Activated CD4-positive, alpha-beta T cell treated with anti-CD3 and anti-CD28 coated beads, Interleukin-2, amount 10 ng/mL, durations not matched to agents 24 days and 14 days (primary cell): Measurements from ENCODE around the gene LARP4B. TPM values are rescaled to one million over a fixed set of nuclear protein-coding genes. Genes with fewer than 3 reads are reported as not detected.
A peak's percentile ranks its signal among the peaks of the same experiment; 100 is the strongest.
"Not testable (repeated sequence)": the region's sequence is repeated elsewhere in the genome, so short reads cannot be mapped to it uniquely, and the experiment has no call there.

Experiments
- DNase-seq: peaks from one replicate; pipeline ENCODE4 v3.0.0; 2022
- H3K27ac Mint-ChIP-seq: one replicate; pipeline ENCODE4 v1.8.0; 2022; ENCODE audit warnings: mild to moderate bottlenecking, mixed read lengths
- H3K27me3 Mint-ChIP-seq: one replicate; pipeline ENCODE4 v1.8.0; 2022; ENCODE audit warnings: mixed read lengths
- H3K36me3 Mint-ChIP-seq: one replicate; pipeline ENCODE4 v1.8.0; 2022; ENCODE audit warnings: low read depth, mild to moderate bottlenecking, mixed read lengths
- H3K4me1 Mint-ChIP-seq: one replicate; pipeline ENCODE4 v1.8.0; 2021; ENCODE audit warnings: mixed read lengths
- H3K4me3 Mint-ChIP-seq: one replicate; pipeline ENCODE4 v1.8.0; 2022; ENCODE audit warnings: mild to moderate bottlenecking, moderate library complexity, mixed read lengths
- H3K9me3 Mint-ChIP-seq: one replicate; pipeline ENCODE4 v1.8.0; 2021; ENCODE audit warnings: mixed read lengths
- intact Hi-C: fragments of 100-400 bp; cut with micrococcal nuclease; formaldehyde crosslinking; loops from one replicate; pipeline ENCODE4 v1.15.1; 2023
- total RNA-seq: library from RNA; stranded (reverse); gene quantifications from 2 replicates; pipeline ENCODE4 v1.2.3, GENCODE V29; 2022

The LARP4B gene
- total RNA-seq, 1 donor from 2014 or later, result 169 TPM

DNA sequence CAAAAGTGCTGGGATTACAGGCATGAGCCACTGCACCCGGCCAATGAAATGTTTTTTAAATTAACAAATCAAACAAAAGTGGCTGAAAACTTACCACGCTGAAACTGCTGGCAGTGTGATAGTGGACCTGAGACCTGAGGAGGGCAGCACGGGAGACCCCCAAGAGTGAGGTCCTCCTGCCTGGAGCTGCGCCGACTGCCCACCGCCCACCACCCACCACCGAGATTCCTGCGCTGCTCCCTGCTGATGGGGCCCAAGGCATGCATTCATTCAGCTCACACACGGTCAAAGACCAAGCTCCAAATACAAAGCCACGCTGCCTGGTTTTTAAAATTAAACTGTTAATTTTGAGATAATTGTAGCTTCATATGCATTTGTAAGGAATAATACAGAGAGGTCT, 16.4 kb upstream of the LARP4B start:
- Mint-ChIP-seq H3K9me3 (no peaks in the 10 kb centered on the region), H3K4me3 (no peak overlapping the region), H3K36me3 (no peaks in the 10 kb centered on the region), H3K27ac (no peak overlapping the region), H3K27me3 (peaks cover 11% of the 10 kb centered on the region), H3K4me1 (peaks cover 14% of the 10 kb centered on the region)
- intact Hi-C loops, result no loop called here
- no peak for DNase-seq

DNA sequence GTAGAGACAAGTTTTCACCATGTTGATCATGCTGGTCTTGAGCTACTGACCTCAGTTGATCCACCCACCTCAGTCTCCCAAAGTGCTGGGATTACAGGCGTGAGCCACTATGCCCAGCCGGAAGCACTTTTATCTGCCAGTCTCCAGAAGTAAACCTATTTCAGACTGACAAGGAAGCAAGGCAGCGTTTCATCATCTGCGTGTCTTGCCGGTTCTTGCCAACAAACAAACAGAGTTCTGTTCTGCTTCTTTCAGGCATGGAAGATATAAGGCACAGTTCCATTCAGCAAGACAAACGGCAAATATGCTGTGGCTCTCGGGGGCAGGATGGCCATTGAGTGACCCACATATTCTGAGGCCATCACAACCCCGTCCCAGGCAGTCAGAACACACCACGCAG, 15.5 kb upstream of the LARP4B start:
- H3K9me3 Mint-ChIP-seq, result no peaks in the 10 kb centered on the region
- no peak overlapping the region for H3K4me3 Mint-ChIP-seq
- peaks cover 20% of the 10 kb centered on the region for H3K4me1 Mint-ChIP-seq
- no peak for DNase-seq
- no peak overlapping the region for H3K27ac Mint-ChIP-seq
- intact Hi-C loops, result no loop called here
- no peaks in the 10 kb centered on the region for H3K36me3 Mint-ChIP-seq
- peaks cover 11% of the 10 kb centered on the region for H3K27me3 Mint-ChIP-seq

DNA sequence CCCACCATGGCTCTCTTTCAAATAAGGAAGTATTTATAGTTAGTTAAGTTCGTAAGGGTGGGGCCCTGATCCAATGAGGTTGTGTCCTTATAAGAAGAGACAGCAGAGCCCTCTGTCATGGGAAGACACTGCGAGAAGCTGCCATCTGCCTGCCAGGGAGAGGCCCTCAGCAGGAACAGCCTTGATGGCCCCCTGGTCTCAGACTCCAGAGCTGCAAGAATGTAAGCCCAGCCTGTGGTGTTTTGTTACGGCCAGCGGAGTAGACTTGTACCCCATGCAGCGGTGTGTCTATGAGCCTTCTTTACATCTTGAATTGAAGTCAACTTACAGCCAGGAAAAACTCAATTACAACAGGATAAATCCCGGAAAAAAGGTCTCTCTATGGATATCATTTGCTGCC, 14.3 kb upstream of the LARP4B start:
- Mint-ChIP-seq H3K4me3 (no peak overlapping the region), H3K27ac (no peak overlapping the region), H3K4me1 (peaks cover 22% of the 10 kb centered on the region), H3K36me3 (no peaks in the 10 kb centered on the region), H3K9me3 (no peaks in the 10 kb centered on the region), H3K27me3 (peaks cover 9% of the 10 kb centered on the region)
- intact Hi-C loops, result no loop called here
- no peak for DNase-seq

DNA sequence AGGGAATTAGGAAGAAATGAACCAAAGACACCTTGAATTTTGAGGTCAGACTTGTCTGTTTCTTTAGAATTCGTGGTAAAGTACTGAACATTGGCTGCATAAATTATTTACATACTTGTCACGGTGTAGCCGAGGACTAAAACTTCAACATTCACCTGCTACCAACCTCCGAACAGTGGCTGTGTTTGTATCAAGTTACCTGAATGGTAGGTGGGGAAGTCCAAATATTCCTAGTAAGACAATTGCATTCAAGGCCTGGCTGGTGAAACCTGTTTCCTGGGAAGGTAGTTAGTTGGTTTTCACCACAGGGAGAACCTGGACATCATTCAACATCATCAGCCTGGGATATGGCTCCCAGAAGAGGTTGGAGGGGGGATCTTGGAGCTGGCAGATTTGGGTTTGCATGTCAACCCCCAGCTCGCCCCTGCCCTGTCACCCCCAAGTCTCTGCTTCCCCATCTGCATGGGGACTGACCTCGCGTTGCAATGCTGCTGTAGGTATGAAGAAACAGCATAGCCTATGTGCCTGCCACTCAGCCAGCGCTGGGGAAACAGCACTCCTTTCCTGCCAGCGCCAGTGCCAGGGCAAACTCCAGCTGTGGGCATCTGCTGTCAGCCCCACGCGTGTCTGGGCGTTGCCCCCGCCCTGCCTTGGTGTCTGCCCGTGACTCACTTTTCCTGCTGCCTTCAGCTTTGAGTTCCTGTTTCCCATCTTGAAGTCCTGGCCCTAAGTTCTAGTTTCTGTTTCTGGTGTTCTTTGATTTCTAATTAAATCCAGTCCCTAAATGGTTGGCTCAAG, 12.7 kb upstream of the LARP4B start:
- H3K4me1 Mint-ChIP-seq, result peaks cover 26% of the 10 kb centered on the region
- intact Hi-C loops, result no loop called here
- no peaks in the 10 kb centered on the region for H3K9me3 Mint-ChIP-seq
- H3K27me3 Mint-ChIP-seq, result no peaks in the 10 kb centered on the region
- H3K36me3 Mint-ChIP-seq, result no peaks in the 10 kb centered on the region
- peak; percentile 78 for DNase-seq
- H3K4me3 Mint-ChIP-seq, result peak overlapping the region; percentile 50
- peak overlapping the region; percentile 64 for H3K27ac Mint-ChIP-seq

DNA sequence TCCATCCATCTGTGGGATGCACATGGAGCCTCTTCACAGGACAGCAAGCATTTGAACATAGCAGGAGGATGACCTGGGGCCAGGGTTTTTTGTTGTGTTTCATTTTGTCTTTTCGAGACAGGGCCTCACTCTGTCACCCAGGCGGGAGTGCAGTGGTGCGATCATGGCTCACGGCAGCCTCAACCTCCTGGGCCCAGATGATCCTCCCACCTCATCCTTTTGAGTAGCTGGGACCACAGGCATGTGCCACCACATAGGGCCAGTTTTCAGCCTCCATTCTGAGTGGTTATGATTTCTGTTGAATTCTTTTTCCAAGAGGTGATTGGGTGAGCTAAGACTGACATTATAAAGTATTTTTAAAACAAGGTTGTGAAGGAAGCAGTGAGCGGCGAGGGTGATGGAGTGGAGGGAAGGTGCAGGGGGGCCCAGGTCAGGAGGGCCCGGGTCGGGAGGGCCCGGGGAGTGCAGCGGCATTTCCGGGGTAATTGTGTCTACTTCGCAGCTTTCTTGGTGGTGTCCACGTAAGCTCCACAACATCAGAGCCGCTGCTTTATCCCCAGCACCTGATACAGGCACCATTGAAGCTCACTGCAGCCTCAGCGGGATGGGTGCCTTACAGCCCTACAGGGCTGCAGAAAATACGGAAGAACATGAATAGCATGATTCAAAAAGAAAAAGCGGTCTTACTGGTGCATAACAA, 12.0 kb upstream of the LARP4B start:
- Mint-ChIP-seq H3K4me3 (no peak overlapping the region), H3K9me3 (no peaks in the 10 kb centered on the region), H3K4me1 (peaks cover 32% of the 10 kb centered on the region), H3K27me3 (no peaks in the 10 kb centered on the region), H3K27ac (no peak overlapping the region), H3K36me3 (no peaks in the 10 kb centered on the region)
- intact Hi-C loops, result no loop called here
- DNase-seq, result no peak

DNA sequence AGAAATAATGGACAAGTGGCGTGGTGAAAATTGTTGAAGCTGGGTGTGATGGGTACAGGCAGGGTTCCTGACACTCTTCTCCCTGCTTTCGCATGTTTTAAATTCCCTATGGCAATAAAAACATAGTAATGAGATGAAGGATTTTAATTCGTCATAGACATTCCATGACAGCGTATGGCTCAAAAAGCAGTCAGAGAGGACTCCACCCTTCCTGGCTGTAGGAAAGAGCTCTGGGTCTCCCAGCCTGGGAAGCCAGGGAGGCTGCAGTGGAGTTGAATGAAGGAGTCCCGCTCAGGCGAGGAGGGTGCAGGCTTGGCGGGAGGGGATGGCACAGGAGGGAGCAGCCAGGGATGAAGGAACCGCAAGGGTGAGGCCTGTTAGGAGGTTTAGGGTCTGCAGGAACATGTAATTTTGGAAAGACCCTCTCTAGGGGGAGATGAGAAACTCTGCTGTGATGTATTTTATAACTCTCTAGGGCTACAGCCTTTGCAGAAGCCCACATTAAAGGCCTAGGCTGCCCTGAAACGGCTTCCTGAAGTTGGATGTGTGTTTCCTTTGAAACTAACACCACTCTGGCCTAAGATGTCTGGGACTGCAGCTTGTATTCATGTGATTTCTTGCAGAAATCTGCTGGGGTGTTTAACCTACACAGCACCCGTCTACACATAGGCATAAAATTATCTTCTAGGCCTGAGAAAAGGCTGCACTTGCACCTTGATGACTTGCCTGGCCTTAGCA, 7.6 kb upstream of the LARP4B start:
- DNase-seq, result peak; percentile 62
- intact Hi-C loops, result no loop called here
- Mint-ChIP-seq H3K9me3 (no peaks in the 10 kb centered on the region), H3K4me3 (no peak overlapping the region), H3K4me1 (peaks cover 25% of the 10 kb centered on the region), H3K36me3 (no peaks in the 10 kb centered on the region), H3K27ac (peak overlapping the region; percentile 35), H3K27me3 (no peaks in the 10 kb centered on the region)

DNA sequence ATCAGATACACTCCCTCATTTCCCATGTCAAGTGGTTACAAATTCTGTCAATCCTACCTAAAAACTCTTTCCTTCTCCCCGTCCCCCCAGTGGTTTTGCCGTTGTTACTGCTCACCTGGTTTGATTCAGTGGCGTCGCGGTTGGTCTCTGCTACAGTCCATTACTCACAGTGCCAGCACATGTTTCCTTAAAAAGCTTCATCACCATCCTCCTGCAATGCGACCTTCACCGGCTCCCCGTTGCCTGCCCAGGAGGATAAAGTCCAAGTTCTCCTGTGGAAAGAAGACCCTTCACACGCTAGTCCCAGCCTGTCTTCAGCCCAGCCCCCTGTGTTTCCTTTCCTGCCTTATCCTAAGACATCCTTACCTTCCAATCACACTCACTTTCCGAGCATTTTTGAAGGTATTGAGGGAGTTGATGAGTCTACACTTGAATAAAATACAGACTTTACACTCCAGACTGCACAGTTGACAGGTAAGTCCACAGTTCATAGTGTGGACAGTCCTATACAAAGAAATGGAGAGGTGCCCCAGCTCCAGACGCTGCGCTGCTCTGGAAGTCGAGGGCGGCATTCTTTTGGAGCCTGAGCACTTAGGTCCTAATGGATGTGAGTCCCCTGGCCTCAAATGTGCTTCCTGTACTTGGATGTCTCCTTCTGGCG, 3.4 kb upstream of the LARP4B start:
- peaks cover 22% of the 10 kb centered on the region for H3K4me1 Mint-ChIP-seq

DNA sequence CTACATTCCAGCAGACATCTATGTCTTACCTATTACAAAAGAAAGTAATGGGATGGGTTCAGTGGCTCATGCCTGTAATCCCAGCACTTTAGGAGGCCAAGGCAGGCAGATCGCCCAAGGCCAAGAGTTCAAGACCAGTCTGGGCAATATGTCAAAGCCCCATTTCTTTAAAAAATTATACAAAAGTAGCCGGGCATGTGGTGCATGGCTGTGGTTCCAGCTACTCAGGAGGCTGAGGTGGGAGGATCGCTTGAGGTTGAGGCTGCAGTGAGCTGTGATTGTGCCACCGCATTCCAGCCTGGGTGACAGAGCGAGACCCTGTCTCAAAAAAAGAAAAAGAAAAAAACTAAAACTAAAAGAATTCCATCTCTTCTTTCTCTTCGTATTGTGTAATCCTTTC, 2.7 kb upstream of the LARP4B start:
- H3K27me3 Mint-ChIP-seq, DNase-seq, H3K9me3 Mint-ChIP-seq, H3K4me3 Mint-ChIP-seq, H3K27ac Mint-ChIP-seq, intact Hi-C loops: not testable (repeated sequence)
- H3K4me1 Mint-ChIP-seq, result peaks cover 23% of the 10 kb centered on the region
- H3K36me3 Mint-ChIP-seq, result peaks cover 11% of the 10 kb centered on the region

More for the DNA sequence above, 3.4 kb upstream of the LARP4B start:
- intact Hi-C loops, result no loop called here
- DNase-seq, result no peak
- no peak overlapping the region for H3K27ac Mint-ChIP-seq
- peaks cover 9% of the 10 kb centered on the region for H3K36me3 Mint-ChIP-seq
- no peaks in the 10 kb centered on the region for H3K9me3 Mint-ChIP-seq
- H3K27me3 Mint-ChIP-seq, result no peaks in the 10 kb centered on the region
- no peak overlapping the region for H3K4me3 Mint-ChIP-seq

DNA sequence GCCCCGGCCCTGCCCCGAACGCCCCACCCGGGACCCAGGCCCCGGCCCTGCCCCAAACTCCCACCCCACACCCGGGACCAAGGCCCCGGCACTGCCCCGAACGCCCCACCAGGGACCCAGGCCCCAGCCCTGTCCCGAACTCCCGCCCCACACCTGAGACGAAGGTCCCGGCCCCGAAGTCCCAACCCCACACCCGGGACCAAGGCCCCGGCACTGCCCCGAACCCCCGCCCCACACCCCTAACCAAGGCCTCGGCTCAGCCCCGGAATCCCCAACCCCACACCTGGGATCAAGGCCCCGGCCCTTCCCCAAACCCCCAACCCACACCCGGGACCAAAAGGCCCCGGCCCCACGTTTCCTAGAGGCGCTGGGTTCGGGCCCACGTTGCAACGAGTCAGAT, 1.1 kb upstream of the LARP4B start:
- Mint-ChIP-seq H3K4me1 (peaks cover 24% of the 10 kb centered on the region), H3K27ac (peak overlapping the region; percentile 85), H3K36me3 (peaks cover 16% of the 10 kb centered on the region), H3K4me3 (peak overlapping the region; percentile 72), H3K27me3 (no peaks in the 10 kb centered on the region), H3K9me3 (no peaks in the 10 kb centered on the region)
- intact Hi-C loops, result no loop called here
- DNase-seq, result no peak

DNA sequence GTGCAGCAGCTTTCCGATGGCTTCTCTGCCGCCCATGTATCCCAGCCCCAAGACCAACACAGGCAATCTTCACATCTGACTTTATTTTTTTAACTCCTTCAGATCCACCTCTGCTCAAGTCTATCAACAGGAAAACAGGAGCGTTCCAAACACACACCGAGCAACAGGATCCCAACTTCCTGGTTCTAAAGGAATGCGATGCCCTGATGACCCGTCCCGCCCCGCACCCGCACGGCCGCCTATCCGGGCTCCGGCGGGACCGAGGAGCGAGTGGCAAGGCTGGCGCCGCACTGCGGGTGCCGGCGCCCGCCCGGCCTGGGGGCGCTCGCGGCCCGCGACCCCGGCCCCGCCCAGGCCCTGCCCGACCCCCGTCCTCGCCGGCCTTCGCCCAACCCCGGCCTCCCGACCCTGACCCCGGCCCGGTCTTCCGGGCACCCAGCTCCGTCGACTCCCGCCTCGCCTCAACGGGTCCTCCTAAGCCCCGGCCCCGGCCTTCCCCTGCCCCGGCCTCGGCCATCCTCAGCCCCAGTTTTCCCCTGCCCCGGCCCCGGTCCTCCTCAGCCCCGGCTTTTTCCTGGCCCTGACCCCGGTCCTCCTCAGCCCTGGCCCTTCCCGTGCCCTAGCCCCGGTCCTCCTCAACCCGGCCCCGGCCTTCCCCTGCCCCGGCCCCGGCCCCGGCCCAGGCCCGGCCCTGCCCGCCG, 730 bp downstream of the LARP4B start:
- H3K27ac Mint-ChIP-seq, result peak overlapping the region; percentile 92
- peaks cover 25% of the 10 kb centered on the region for H3K36me3 Mint-ChIP-seq
- no peaks in the 10 kb centered on the region for H3K9me3 Mint-ChIP-seq
- peak overlapping the region; percentile 92 for H3K4me3 Mint-ChIP-seq
- peak; percentile 81 for DNase-seq
- intact Hi-C loops, result loop anchor here (1.0 kb wide), 3 partner anchors 58 to 126 kb away; partner anchors contain the start of genes GTPBP4, IDI1 and WDR37
- no peaks in the 10 kb centered on the region for H3K27me3 Mint-ChIP-seq
- peaks cover 35% of the 10 kb centered on the region for H3K4me1 Mint-ChIP-seq

DNA sequence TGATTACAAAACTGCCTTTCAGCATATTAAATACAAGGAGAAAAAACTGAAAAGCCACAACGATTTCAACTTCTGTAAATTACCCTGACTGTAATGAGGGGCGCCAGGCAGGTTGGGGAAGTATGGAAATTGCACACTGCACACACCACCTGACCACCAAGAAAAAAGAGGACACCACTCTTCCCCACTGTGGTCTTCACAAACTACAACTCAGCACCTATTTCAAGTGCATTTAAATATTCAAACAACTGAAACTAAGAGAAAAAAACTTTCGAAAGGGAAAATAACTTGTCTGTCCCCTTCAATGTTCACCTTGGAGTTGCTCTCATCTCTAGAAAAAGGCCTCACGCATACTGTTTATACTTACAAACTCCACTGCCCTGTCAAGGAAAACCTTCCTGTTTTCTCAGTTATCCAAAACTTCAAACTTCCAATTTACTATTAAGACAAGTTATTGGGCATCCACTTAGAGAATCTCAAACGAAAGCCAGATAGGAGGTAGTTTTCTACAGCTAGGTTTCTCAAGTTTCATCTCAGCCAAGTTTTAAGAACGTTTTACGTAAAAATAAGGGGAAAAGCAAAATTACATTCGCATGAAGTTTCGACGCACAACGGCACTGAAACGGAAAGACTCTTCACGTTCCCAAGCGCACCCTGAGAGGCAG, 1.4 kb downstream of the LARP4B start:
- Mint-ChIP-seq H3K9me3 (no peaks in the 10 kb centered on the region), H3K4me3 (peak overlapping the region; percentile 92), H3K4me1 (peaks cover 37% of the 10 kb centered on the region), H3K36me3 (peaks cover 25% of the 10 kb centered on the region), H3K27me3 (no peaks in the 10 kb centered on the region), H3K27ac (peak overlapping the region; percentile 92)
- DNase-seq, result peak; percentile 63
- intact Hi-C loops, result no loop called here

DNA sequence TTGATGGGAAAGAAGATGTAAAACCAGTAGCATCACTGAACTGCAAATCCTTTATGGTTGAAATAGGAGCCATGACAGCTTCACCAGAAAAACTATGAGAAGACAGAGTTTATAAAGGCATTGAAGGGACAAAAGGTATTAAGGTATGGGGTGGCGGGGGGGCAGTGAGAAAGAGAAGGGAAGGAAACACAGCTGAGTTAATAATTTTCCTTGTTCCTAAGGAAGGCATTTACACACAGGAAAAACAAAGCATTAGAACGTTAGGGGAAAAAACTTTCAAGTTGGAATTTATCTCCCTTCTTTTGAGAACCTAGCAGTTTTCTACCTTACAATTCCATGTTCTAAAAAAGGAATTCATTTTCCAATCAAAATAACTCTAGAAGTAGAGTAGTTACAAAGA, 4.4 kb downstream of the LARP4B start:
- intact Hi-C loops, result no loop called here
- no peaks in the 10 kb centered on the region for H3K9me3 Mint-ChIP-seq
- H3K27ac Mint-ChIP-seq, result peak overlapping the region; percentile 29
- no peak overlapping the region for H3K4me3 Mint-ChIP-seq
- no peaks in the 10 kb centered on the region for H3K27me3 Mint-ChIP-seq
- peaks cover 43% of the 10 kb centered on the region for H3K4me1 Mint-ChIP-seq
- DNase-seq, result no peak
- H3K36me3 Mint-ChIP-seq, result peaks cover 36% of the 10 kb centered on the region
